ENCODE data around the gene MAD2L1BP.

The MAD2L1BP gene

DNA sequence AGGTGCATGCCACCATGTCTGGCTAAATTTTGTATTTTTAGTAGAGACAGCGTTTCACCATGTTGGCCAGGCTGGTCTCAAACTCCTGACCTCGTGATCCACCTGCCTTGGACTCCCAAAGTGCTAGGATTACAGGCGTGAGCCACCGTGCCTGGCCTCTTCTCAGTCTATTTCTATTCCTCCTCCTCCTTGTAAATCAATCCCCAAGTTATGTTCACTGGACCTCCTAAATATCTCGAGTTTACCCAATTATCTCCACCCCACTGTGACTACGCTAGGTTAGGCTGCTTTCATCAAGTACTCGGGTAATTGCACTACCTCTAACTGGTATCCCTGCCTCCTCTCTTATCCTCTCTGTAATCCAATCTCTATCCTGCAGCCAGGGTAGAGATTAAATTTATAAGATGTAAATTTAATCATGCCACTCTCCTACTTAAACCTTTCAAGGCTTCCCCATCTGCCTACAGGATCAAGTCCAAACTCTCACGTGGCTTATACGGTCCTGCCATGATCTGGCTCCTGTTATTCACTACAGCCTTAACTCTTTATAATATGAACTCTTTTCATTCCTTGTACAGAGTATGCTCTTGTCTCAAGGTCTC is 837 bp upstream of the MAD2L1BP start:
- no peak for DNase-seq (ENCODE audit: extremely low read depth, low read depth)
- TF ChIP-seq, protein P1, sequence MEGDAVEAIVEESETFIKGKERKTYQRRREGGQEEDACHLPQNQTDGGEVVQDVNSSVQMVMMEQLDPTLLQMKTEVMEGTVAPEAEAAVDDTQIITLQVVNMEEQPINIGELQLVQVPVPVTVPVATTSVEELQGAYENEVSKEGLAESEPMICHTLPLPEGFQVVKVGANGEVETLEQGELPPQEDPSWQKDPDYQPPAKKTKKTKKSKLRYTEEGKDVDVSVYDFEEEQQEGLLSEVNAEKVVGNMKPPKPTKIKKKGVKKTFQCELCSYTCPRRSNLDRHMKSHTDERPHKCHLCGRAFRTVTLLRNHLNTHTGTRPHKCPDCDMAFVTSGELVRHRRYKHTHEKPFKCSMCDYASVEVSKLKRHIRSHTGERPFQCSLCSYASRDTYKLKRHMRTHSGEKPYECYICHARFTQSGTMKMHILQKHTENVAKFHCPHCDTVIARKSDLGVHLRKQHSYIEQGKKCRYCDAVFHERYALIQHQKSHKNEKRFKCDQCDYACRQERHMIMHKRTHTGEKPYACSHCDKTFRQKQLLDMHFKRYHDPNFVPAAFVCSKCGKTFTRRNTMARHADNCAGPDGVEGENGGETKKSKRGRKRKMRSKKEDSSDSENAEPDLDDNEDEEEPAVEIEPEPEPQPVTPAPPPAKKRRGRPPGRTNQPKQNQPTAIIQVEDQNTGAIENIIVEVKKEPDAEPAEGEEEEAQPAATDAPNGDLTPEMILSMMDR (IDR thresholded peaks at IDR 0.05; ENCODE audit: low read depth, low read length, missing control alignments): no peak
- H3K4me3 ChIP-seq (replicated peaks; ENCODE audit: low read depth, low read length): no peak overlapping the region

DNA sequence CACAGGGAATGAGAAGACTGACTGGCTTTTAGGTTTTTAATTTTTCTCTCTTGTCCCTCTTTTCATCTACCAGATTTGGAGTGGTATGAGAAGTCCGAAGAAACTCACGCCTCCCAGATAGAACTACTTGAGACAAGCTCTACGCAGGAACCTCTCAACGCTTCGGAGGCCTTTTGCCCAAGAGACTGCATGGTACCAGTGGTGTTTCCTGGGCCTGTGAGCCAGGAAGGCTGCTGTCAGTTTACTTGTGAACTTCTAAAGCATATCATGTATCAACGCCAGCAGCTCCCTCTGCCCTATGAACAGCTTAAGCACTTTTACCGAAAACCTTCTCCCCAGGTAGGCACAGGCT is 644 bp downstream of the MAD2L1BP start:
- DNase-seq (ENCODE audit: extremely low read depth, low read depth): no peak
- TF ChIP-seq, protein P1 (IDR thresholded peaks at IDR 0.05; ENCODE audit: low read depth, low read length, missing control alignments): no peak
- H3K4me3 ChIP-seq (replicated peaks; ENCODE audit: low read depth, low read length): peak overlapping the region; percentile 69

DNA sequence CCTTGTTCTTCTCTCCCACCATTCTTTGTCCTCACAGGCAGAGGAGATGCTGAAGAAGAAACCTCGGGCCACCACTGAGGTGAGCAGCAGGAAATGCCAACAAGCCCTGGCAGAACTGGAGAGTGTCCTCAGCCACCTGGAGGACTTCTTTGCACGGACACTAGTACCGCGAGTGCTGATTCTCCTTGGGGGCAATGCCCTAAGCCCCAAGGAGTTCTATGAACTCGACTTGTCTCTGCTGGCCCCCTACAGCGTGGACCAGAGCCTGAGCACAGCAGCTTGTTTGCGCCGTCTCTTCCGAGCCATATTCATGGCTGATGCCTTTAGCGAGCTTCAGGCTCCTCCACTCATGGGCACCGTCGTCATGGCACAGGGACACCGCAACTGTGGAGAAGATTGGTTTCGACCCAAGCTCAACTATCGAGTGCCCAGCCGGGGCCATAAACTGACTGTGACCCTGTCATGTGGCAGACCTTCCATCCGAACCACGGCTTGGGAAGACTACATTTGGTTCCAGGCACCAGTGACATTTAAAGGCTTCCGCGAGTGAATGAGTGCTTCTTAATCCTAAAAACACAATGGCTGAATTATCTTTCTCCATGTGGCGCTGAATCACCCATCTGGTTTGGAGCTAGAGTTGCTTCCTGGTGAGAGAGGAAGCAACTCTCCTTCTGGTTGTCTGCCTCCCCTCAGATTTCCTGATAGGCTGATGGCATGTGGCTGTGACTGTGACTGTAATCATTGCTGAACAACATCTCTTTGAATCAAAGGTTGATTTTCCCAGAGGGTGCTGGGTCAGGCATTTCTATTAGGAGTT is 4.6 kb downstream of the MAD2L1BP start:
- no peak for DNase-seq (ENCODE audit: extremely low read depth, low read depth)
- TF ChIP-seq, protein P1 (IDR thresholded peaks at IDR 0.05; ENCODE audit: low read depth, low read length, missing control alignments): no peak
- no peak overlapping the region for H3K4me3 ChIP-seq (replicated peaks; ENCODE audit: low read depth, low read length)

DNA sequence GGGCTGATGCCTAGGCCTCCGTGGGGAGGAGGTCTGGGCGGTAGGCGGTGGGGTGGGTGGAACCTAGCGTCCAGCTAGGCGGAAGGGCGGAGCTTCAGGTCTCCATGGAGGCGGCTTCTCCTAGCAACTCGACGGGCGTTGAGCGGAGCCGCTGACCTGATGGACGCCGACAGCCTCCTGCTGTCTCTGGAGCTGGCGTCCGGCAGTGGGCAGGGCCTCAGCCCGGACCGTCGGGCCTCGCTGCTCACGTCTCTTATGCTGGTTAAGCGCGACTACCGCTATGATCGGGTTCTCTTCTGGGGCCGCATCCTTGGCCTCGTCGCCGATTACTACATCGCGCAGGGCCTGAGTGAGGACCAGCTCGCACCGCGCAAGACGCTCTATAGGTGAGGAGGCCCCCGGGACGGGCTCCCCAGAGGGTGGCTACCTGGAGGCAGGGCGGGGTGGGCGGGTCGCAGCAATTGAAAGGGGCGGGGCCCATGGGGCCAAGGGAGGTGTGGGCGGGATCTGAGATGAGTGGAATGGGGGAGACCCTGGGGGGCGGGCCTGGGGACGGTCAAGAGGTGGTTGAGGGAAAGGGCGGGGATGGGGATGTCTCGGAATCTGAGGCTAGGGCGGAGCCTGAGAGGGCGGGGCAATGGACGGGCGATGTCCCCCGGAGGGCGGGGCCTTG is 9.4 kb downstream of the MAD2L1BP start, which contains the start of gene RSPH9:
RSPH9 (plus strand) TSS at position 97 of the 673 bp plus-strand sequence; CDS start at position 160, 63 bp downstream.
- DNase-seq (ENCODE audit: extremely low read depth, low read depth): no peak
- peak within 1 kb of the TSS; percentile 37 for H3K4me3 ChIP-seq (replicated peaks; ENCODE audit: low read depth, low read length)
- TF ChIP-seq, protein P1 (IDR thresholded peaks at IDR 0.05; ENCODE audit: low read depth, low read length, missing control alignments): no peak

DNA sequence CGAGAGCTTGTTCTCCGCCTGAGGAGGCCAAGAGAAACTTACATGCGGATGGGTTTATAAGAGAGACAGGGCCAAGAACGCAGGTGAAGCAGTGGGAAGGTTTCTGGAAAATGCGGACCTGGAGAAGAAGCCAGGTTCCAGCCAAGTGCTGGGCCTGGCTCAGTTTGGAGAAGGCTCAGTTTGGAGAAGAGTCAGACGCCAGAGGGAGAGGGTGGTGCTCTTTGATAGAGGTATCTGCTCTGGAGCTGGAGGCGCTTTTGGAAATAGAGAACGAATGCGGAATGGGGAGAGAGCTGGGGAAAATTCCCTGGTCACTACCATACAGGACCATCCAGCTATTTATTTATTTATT is 9.9 kb downstream of the MAD2L1BP start:
- TF ChIP-seq, protein P1 (IDR thresholded peaks at IDR 0.05; ENCODE audit: low read depth, low read length, missing control alignments): no peak
- H3K4me3 ChIP-seq (replicated peaks; ENCODE audit: low read depth, low read length): peak overlapping the region; percentile 37
- DNase-seq (ENCODE audit: extremely low read depth, low read depth): no peak

DNA sequence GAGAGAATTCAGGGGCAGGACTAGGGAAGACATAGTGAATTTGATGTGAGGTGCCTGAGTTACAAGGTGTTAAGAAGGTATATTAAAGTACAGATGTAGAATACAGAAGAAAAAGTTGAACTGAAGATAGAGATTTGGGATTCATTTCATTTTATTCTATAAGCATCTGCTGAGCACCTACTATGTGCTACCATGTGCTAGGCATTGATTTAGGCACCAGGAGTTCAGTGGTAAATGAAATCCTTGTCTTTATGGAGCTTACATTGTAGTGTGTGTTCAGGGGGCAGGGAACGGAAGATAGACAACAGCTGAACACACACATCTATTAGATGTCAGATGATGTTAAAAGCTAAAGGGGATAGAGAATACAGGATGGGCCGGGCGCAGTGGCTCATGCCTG is 12.0 kb downstream of the MAD2L1BP start:
- no peak for DNase-seq (ENCODE audit: extremely low read depth, low read depth)
- H3K4me3 ChIP-seq (replicated peaks; ENCODE audit: low read depth, low read length): no peak overlapping the region
- TF ChIP-seq, protein P1 (IDR thresholded peaks at IDR 0.05; ENCODE audit: low read depth, low read length, missing control alignments): no peak
